Measurements from ENCODE around the gene MYH11.

MYH11 gene

DNA sequence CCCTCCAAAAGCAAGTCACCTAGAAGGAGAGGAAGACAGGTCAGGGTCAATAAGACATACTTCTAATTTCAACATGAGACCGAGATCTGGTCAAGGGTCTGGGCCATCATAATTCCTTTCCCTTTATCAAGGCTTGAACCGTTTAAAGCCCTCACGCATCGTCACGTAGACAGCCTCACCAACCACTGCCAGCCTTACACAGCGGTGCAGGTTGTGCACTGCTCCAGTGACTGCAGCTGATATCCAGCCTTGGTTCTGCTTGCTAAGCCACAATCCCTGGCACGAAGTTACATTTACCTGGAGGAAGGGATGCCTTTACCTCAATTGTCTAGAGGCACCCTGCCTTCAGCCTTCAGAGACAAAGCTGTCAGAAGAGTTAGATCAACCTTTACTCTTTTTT is 85.1 kb downstream of the MYH11 start:
- H3K4me3 ChIP-seq (ENCODE audit: control insufficient read depth, low read depth, low read length), result no peak overlapping the region
- TF ChIP-seq, protein P1, sequence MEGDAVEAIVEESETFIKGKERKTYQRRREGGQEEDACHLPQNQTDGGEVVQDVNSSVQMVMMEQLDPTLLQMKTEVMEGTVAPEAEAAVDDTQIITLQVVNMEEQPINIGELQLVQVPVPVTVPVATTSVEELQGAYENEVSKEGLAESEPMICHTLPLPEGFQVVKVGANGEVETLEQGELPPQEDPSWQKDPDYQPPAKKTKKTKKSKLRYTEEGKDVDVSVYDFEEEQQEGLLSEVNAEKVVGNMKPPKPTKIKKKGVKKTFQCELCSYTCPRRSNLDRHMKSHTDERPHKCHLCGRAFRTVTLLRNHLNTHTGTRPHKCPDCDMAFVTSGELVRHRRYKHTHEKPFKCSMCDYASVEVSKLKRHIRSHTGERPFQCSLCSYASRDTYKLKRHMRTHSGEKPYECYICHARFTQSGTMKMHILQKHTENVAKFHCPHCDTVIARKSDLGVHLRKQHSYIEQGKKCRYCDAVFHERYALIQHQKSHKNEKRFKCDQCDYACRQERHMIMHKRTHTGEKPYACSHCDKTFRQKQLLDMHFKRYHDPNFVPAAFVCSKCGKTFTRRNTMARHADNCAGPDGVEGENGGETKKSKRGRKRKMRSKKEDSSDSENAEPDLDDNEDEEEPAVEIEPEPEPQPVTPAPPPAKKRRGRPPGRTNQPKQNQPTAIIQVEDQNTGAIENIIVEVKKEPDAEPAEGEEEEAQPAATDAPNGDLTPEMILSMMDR (IDR thresholded peaks at IDR 0.05; ENCODE audit: control insufficient read depth, insufficient read depth, low read depth, low read length, missing control alignments), result no peak
- no peak for DNase-seq (ENCODE audit: low read depth)

DNA sequence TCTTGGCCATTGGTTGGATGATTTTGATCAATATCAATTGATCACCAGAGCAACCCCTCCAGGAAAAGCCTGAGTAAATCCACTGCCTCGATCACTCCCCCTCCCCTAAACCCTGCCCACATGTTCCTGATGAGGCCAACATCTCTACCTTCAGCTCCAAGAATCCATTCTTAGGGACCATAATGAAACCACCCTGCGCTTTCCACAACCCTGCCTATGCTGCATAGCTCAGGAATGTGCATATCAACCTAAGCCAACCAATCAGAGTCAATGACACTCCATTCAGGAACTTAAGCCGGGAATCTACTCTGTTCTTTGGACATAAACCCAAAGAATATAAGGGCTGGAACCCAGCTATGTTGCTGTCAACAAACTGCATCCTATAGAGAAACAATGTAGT is 86.3 kb downstream of the MYH11 start:
- TF ChIP-seq, protein P1 (IDR thresholded peaks at IDR 0.05; ENCODE audit: control insufficient read depth, insufficient read depth, low read depth, low read length, missing control alignments), result no peak
- peak; percentile 10 for DNase-seq (ENCODE audit: low read depth)
- H3K4me3 ChIP-seq (ENCODE audit: control insufficient read depth, low read depth, low read length), result no peak overlapping the region

DNA sequence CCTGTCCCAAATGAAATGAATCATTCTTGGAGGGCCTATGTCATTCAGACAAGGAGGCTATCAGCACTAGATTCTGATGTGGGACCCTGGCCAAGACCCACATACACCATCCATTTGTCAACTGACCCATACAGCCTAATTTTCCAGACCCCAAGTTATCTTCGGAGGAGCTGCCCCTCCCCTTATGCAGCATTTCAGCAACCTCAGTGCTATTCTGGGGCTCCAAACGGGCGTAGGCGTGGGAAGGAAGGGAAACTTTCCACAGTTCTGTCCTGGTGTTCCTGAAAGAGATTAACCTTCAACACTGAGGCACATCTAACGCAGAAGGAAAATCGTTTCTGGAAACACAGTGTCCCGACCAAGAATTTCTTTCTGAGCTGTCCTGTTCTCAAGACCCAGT is 86.7 kb downstream of the MYH11 start:
- no peak for DNase-seq (ENCODE audit: low read depth)
- TF ChIP-seq, protein P1 (IDR thresholded peaks at IDR 0.05; ENCODE audit: control insufficient read depth, insufficient read depth, low read depth, low read length, missing control alignments), result no peak
- no peak overlapping the region for H3K4me3 ChIP-seq (ENCODE audit: control insufficient read depth, low read depth, low read length)

DNA sequence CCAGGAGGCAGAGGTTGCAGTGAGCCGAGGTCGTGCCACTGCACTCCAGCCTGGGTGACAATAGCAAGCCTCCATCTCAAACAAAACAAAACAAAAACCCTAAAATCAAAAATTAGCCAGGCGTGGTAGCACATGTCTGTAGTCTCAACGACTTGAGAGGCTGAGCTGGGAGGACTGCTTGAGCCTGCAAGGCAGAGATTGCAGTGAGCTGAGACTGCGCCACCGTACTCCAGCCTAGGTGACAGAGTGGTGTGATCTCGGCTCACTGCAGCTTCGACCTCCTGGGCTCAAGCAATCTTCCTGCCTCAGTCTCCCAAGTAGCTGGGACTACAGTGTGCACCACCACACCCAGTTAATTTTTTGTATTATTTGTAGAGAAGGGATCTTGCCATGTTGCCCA is 87.6 kb downstream of the MYH11 start:
- H3K4me3 ChIP-seq (ENCODE audit: control insufficient read depth, low read depth, low read length), result no peak overlapping the region
- TF ChIP-seq, protein P1 (IDR thresholded peaks at IDR 0.05; ENCODE audit: control insufficient read depth, insufficient read depth, low read depth, low read length, missing control alignments), result no peak
- no peak for DNase-seq (ENCODE audit: low read depth)

DNA sequence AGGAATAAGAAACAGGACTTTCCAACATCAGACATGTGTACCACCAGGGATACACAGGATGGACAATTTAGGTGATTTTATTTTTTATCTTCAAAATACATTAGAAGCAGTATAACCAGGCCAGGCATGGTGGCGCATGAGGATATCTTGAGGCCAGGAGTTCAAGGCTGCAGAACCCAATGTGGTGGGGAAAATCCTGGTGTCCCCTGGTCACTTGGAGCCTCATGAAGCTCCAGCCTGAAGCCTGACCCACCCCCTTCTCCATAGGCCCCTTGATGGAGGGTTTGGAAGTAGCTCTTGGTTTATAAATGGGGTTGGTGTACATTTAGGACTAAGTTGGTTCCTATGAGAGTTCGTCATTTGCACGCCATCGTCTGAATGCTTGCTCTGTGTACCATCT is 88.6 kb downstream of the MYH11 start:
- no peak for DNase-seq (ENCODE audit: low read depth)
- TF ChIP-seq, protein P1 (IDR thresholded peaks at IDR 0.05; ENCODE audit: control insufficient read depth, insufficient read depth, low read depth, low read length, missing control alignments), result no peak
- H3K4me3 ChIP-seq (ENCODE audit: control insufficient read depth, low read depth, low read length), result no peak overlapping the region

DNA sequence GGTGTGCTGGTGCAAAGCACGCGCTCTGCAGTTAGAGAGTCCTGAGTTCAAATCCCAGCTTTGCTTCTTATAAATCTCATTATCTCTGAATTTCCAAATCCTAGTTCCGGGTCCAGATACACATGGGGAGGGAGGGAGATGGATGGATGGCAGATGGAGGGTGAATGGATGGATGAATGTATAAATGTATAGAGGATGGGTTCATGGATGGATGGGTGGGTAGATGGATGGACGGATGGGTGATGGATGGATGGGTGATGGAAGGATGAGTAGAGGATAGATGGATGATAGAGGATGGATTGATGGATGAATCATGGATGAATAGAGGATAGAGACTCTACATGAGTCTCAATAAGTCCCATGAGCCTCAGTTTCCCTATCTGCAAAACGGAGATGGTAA is 89.9 kb downstream of the MYH11 start:
- H3K4me3 ChIP-seq (ENCODE audit: control insufficient read depth, low read depth, low read length), result no peak overlapping the region
- TF ChIP-seq, protein P1 (IDR thresholded peaks at IDR 0.05; ENCODE audit: control insufficient read depth, insufficient read depth, low read depth, low read length, missing control alignments), result no peak

DNA sequence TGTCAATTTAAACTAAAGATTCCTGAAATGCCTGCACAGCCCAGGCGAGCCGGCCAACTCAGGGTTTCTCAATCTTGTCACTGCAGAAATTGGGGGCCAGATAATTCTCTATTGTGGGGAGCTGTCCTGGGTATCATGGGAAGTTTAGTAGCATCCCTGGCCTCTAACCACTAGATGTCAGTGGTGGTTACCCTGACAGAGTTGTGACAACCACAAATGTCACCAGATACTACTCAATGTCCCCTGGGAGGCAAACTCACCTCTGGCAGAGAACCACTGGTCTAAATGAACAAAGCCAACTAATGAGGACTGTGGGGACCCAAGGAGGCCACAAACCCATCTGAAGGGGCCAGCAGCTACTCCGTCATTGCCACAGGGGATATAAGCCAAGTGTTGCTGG is 90.9 kb downstream of the MYH11 start:
- TF ChIP-seq, protein P1 (IDR thresholded peaks at IDR 0.05; ENCODE audit: control insufficient read depth, insufficient read depth, low read depth, low read length, missing control alignments), result peak; percentile 79
- DNase-seq (ENCODE audit: low read depth), result no peak
- H3K4me3 ChIP-seq (ENCODE audit: control insufficient read depth, low read depth, low read length), result no peak overlapping the region

More for the DNA sequence above, 89.9 kb downstream of the MYH11 start:
- DNase-seq (ENCODE audit: low read depth), result no peak

Data from AG09309 (cell line).